ENCODE measurements around the gene CYP4F22. TPM values are rescaled to one million over a fixed set of nuclear protein-coding genes. Genes with fewer than 3 reads are reported as not detected.
"Not testable (repeated sequence)": the region's sequence is repeated elsewhere in the genome, so short reads cannot be mapped to it uniquely, and the experiment has no call there.

CYP4F22 gene
- polyA plus RNA-seq, 1 donor from 2014 or later, result not detected

DNA sequence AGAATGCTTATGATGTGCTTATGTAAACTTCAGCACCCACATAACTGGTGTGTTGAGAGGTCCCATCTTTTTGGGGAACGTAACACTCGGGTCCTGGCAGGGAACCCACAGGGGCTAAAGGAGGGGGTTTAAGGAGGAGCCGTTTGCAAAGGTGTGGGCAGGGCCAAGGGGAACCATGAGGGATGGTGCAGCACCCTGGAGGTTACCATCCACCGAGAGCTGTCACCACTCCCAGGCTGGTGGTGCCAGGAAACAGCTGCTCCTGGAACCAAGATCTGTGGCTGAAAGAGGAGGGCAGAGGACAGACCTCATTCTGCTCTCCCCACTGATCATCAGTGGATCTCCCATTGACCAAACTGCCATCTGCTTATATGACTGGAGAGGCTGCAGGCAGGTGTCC is 83.5 kb downstream of the CYP4F22 start:
- H3K4me3 Mint-ChIP-seq, result no peak overlapping the region
- no peak overlapping the region for H3K27ac Mint-ChIP-seq
- no peaks in the 10 kb centered on the region for H3K36me3 Mint-ChIP-seq
- peaks cover 0 to 4% (median 4%) of the 10 kb centered on the region in 3 donors for H3K4me1 Mint-ChIP-seq
- peaks cover 19% of the 10 kb centered on the region for H3K27me3 Mint-ChIP-seq
- peaks cover 5% of the 10 kb centered on the region in 3 donors for H3K9me3 Mint-ChIP-seq

DNA sequence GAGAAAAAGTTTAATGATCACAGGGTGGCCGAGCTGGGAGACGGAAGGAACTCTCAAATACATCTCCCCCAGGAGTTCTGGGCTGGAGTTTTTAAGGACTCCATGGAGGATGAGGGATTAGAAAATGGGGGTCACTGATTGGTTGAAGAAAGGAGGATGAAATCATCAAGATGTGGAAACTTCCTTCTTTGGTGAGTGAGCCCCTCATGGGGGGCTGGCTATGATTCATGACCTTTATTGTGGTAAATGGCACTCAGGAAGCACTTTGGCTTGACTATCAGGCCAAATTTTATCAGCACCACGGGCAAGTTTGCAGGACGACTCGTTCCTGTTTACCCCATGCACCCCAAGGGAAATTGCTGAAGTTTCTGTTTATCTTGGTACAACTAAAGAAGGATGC is 84.2 kb downstream of the CYP4F22 start:
- H3K27ac Mint-ChIP-seq, H3K36me3 Mint-ChIP-seq, H3K9me3 Mint-ChIP-seq, H3K4me1 Mint-ChIP-seq, H3K4me3 Mint-ChIP-seq: not testable (repeated sequence)
- H3K27me3 Mint-ChIP-seq, result peaks cover 19% of the 10 kb centered on the region

DNA sequence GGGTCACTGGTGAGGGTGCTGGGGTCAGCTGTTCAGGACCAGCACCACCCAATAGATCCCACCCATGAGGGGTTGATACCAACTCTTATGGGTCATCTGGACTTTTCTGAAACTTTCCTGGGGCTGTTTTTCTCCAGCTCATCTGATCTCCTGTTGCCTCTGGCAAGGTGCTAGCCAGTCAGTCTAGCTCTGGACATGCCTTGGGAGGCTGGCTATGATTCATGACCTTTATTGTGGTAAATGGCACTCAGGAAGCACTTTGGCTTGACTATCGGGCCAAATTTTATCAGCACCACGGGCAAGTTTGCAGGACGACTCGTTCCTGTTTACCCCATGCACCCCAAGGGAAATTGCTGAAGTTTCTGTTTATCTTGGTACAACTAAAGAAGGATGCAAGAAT is 85.4 kb downstream of the CYP4F22 start:
- H3K27me3 Mint-ChIP-seq, result peaks cover 13% of the 10 kb centered on the region
- not testable (repeated sequence) for H3K4me1 Mint-ChIP-seq, H3K9me3 Mint-ChIP-seq, H3K36me3 Mint-ChIP-seq, H3K4me3 Mint-ChIP-seq, H3K27ac Mint-ChIP-seq

DNA sequence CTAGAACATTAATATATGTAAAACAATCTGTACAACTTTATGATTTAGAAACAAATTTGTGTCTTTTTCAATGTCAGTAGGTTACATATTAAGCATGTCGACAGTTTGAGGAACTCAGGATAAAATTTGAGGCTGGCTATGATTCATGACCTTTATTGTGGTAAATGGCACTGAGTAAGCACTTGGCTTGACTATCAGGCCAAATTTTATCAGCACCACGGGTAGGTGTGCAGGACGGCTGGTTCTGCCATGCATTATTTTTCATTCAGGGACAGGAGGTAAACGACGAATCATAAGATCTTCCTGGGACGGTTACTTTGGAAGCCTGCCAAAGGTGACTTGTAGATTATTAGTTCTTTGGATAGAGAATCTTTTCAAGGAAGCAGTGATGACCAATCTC is 86.7 kb downstream of the CYP4F22 start:
- Mint-ChIP-seq H3K9me3 (peaks cover 5 to 6% (median 5%) of the 10 kb centered on the region in 3 donors), H3K27ac (no peak overlapping the region), H3K36me3 (no peaks in the 10 kb centered on the region), H3K27me3 (peaks cover 13% of the 10 kb centered on the region), H3K4me1 (no peaks in the 10 kb centered on the region), H3K4me3 (peak overlapping the region in 1 of 4 donors; percentile 29)

Other genes starting within 250 kb of the CYP4F22 start
- gene BRD4, start 176.0 kb upstream of the CYP4F22 start, polyA plus RNA-seq, result 20.5 TPM
- gene AKAP8, start 128.7 kb upstream of the CYP4F22 start, polyA plus RNA-seq, result 22.8 TPM
- gene AKAP8L, start 89.5 kb upstream of the CYP4F22 start, polyA plus RNA-seq, result 99.6 TPM
- 1.8 TPM for gene WIZ, start 58.6 kb upstream of the CYP4F22 start, polyA plus RNA-seq
- gene RASAL3, start 44.0 kb upstream of the CYP4F22 start, polyA plus RNA-seq, result 27.0 TPM
- not detected for gene PGLYRP2, start 29.0 kb upstream of the CYP4F22 start, polyA plus RNA-seq
- gene CYP4F8, start 106.7 kb downstream of the CYP4F22 start, polyA plus RNA-seq, result not detected
- not detected for gene CYP4F3, start 132.4 kb downstream of the CYP4F22 start, polyA plus RNA-seq
- not detected for gene CYP4F12, start 164.6 kb downstream of the CYP4F22 start, polyA plus RNA-seq
- not detected for gene OR10H2, start 219.5 kb downstream of the CYP4F22 start, polyA plus RNA-seq
- not detected for gene OR10H3, start 229.5 kb downstream of the CYP4F22 start, polyA plus RNA-seq